HG03558 (cell line): ENCODE results near the gene KIAA0513.

Source experiments
- ATAC-seq: cut with Tn5 transposase; IDR thresholded peaks from one replicate; pipeline ENCODE4 v1.9.1; 2021; ENCODE audit warnings: moderate number of reproducible peaks; ENCODE audit not compliant: unreplicated experiment; ENCODE audit errors: extremely low read depth

KIAA0513 gene

DNA sequence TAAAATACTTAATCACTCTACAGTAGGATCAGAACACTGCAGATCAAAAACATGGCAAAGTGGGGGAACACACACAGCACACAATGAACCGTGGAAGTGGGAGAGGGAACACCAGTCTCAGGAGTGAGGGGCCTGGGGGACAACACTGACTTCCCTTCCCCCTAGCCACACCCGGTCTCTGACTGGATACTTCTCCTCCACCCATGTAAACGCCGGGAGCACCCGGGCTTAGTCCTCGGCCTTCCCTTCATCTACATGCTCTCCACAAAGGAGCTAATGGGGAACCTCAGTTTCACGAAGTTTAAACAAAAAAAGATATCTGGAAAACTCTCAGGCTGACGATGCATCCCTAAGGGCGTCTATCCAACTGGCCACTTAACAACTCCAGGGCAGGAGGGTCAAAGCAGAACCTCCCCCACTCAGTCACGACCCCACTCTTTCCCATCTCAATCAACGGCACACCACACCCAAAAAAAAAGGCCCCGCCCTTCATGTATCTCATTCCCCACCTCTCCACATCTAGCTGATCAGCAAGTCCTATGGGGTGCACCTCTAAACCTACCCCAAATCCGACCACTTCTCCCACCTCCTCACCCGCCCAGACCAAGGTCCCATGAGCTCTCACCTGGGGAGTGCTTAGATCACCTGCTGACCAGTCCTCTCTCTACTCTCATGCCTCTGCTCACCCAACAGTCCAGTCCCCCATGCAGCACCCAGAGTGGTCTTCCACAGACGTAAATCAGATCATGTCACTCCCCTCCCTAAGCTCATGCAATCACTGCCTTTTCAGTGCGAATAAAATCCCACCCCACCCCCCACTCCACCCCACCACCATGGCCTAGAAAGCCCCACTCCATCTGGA lies 23.6 kb upstream of the KIAA0513 start:
- no peak for ATAC-seq

DNA sequence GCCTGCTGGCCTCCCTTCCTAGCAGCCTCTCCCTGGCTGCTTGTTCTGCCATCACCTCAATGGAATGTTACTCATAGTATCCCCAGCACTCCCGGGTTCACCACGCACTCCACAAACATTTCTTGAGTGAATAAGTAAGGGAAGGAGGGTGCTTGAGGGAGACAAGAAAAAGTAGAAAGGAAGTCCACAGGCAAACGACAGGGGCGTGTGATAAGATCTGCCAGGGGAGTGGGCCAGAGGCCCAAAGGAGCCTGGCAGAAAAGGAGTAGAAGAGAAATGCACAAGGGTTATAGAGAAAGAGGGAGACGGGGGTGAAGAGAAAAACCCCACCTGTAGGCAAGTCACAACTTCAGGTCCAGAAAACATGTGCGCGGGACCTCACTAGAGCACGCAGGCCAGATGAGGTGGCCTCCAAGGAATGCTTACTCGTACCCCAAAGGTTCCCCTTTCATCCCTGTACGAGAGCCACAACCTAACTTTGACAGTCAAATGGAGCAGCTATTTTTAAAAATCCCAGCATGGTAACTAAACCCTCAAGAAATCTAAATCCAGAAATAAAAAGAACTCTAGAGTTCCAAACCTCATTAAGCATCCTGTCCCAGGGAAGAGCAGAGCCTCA lies 22.9 kb upstream of the KIAA0513 start:
- no peak for ATAC-seq

DNA sequence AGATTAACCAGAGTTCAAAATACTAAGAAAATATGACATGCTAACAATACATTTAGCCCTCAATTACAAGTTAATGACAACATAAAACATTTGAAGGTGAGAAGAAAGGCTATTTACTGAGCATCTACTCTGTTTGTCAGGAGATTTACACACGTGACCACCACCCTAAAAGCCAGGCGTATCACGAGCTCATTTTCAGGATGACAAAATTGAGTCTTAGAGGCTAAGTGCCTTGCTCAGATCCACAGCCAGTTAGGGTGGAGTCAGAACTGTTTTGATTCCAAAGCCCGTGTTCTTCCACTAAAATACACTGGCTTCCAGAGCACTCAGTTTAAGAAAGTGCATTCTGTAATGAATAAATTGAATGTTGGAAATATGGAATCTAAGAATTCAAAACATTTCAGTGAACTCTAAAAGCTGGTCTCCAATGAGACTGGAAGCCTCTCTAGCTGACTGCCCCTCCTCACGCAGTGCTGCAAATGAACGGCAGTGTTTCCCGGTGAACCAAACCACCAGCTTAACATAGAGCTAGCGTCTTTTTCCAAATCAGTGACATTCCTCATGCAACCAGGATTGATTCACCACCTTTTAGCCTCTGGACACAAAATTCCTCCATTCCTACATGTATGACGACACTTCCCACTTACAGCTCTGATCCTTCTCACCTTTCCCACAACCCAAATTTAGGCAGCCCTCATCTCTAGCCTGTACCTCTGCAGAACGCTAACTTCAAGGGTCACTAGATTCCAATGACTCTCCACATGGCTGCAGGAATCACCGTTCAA lies 22.1 kb upstream of the KIAA0513 start:
- ATAC-seq, result no peak

DNA sequence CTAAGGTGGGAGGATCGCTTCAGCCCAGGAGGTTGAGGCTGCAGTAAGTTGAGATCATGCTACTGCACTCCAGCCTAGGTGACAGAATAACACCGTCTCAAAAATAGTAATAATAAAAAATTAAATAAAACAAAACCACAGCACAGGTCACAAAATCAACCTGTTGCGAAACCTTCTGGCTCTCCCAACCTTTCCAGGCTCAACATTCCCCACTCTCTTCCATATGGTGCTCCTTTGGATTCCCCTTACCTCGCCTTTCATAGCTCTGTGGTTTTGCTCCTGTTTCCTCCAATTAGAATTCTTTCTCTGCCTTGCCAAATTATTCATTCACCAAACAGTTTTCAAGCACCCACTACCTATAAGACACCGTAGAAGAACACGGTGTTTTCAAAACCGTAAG lies 21.0 kb upstream of the KIAA0513 start:
- ATAC-seq, result no peak

DNA sequence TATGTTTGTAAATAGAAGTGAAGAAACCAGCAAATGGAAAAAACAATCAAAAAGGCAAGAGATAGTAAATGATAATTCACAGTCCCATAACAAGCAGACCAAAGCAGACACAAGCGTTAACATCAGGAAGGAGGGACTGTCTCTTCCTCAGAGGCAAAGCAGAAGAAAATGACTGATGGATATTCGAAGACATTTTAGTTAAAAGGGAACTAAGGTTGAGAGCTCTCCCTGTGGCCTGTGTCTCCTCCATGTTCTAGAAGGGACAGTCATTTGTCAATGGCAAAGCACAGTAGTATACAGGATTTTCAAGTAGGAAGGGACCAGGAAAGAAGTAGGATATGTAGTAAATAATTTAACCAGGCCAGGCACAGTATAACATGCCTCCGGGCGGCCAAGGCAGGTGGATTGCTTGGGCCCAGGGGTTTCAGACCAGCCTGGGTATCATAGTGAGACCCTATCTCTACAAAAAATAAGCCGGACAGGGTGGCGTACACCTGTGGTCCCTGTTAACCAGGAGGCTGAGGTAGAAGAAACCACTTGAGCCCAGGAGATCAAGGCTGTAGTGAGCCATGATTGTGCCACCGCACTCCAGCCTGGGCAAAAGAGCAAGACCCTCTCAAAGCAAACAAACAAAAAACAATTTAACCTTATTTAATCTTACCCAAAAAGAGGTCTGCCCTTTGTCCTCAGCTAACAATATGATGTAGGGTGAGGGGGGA lies 19.9 kb upstream of the KIAA0513 start:
- ATAC-seq, result no peak

DNA sequence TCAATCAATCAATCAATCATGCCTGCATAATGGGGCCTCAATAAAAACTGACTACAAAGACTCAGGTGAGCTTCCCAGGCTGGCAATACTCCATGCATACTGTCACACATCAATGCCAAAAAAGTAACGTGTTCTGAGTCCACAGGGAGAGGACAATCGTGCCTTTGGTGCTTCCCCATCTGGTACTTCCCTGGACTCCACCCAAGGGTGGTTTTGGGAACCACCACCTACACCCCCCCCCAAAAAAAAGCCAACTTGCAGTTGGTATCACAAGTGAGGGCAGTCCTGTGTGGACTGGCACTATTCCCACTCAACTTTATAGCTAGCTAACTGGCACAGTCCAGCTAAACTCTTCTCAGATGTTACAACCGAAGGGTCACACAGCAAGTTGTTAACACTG lies 19.3 kb upstream of the KIAA0513 start:
- no peak for ATAC-seq

DNA sequence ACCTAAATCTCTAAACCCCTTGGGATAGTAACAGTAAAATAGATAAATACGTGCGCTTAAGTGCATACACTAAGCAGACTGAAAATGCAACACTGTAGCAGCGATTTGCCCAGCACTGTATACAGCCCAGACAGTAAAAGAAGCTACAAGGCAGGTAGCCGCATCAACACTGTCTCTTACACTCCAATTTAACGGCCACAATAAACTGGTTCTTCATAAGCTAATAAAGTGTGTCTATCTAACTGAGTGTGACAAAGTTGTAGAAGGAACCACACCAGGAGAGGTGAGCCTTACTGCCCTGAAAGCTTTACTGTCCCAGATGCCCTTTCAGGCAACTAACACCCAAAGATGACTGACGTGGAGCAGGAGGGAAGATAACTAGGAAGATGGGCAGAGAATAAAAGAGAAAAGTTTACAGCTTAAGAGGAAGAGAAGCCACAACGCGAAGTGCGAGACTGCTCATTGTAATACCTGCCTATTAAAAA lies 17.1 kb upstream of the KIAA0513 start:
- ATAC-seq, result no peak

DNA sequence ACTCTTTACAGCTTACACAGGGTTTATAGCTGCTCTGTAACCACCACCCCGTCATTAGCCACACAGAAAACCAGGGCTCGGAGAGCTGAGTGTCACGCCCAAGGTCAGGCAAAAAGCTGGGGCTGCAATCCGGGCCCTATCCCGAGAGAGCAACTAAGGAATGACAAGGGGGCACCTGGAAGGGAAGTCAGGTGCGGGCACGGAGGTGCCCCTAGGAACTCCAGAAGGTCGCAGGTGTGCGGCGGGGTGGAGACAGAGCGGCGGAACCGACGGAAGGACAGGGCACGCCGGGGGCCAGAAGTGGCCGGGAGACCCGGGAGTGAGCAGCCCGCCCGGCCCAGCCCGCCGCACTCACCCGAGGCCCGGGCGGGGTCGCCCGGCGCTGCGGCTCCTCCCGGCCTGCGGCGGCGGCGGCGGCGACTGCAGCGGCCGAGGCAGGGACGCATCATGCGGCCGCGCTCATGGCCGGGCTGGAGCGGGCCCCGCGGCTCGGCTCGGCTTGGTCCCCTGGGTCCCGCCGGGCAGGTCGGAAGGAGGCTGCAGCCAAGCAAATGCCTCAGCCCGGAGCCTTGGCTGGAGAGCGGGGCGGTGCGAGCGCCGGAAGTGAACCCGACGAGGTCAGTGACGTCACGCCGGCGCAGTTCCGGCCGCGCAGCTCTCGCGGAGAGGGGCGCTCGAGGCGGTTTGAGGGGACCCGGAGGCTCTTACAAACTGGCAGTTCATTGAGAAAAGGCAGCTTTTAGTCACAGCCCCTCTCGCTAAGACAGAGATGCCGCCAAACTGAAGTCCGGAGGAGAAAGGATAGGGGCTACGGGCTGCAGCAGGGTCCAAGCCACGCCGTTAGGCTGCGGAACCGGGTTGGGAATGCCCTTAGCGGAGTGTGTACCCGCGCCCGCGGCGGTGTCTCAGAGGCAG lies 16.4 kb upstream of the KIAA0513 start, which contains the start of gene ZDHHC7:
TSS of gene ZDHHC7 (minus strand) at position 605 of the 915 bp plus-strand sequence. CDS start 20,917 bp downstream, outside the sequence.
- ATAC-seq, result peak; percentile 77

DNA sequence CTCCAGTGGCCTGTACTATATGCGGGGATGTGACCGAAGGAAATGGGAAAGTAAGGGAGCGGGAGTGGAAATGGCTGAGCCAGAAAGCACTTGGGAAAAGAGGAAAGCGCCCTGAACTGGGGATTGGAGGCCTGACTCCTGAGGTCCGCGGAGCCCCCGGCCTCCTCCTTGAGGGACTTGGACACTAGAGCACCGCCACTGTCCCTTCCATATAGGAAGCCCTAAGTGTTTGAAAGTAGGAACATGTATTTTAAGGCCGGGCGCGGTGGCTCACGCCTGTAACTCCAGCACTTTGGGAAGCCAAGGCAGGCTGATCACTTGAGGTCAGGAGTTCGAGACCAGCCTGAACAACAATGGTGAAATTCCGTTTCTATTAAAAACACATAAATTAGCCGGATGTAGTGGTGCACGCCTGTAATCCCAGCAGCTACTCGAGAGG lies 15.7 kb upstream of the KIAA0513 start:
- no peak for ATAC-seq

DNA sequence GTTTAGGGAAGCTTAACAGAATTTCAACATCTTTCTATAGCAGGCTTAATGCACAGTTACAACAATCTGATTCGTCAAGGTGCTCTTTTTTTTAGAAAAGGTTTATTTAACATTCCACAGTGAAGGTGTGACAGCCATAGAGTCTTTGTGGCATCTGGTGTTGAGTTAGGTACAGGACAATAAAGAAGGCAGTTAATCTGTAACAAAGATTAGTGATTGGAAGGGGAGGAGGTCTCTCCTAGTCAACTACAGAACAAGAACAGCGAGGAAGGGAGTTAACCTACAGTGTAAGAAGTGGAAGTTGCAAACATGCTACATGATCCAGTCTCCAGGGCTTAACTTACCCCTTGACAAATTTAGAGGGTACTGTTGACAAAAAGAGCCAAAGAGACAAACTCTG lies 13.3 kb upstream of the KIAA0513 start:
- no peak for ATAC-seq

DNA sequence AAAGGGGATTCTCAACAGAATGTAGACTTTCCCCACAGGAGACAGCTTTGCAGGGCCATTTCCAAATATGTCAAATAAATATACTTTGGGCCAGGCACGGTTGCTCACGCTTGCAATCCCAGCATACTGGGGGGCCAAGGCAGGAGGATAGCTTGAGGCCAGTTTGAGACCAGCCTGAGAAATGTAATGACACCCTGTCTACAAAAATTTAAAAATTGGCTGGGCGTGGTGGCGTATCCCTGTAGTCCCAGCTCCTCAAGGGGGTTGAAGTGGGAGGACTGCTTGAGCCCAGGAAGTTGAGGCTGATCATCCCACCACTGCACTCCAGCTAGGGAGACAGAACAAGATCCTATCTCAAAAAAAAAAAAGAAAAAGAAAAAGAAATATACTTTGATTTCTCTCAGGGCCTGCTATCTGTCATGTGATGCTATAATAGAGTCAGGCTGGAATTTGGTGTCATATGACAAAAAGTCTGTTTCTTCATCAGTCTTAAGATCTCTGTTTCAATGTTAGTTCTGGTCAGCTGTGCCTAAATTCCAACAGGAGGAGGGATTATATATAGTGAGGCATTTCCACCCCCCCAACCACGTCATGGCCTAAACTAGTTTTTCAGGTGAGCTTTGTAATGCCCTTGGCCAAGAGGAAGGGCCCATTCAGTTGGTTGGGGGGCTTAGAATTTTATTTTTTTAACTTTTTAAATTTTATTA lies 12.0 kb upstream of the KIAA0513 start:
- no peak for ATAC-seq

DNA sequence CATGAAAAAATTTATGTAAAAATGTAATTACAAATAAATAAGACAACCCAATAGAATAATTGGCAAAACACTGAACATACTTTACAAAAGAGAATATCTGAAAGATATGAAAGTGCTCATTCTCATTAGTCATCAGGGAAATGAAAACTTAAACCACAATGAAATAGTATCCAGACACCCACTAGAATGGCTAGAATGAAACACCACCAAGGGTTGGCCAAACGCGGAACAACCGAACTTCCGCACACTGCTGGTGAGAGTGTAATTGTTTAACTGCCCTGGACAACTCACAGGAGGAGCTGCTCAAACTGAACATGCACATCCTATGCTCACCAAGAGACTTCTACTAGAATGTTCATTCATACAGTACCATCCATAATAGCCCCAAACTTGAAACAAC lies 10.4 kb upstream of the KIAA0513 start:
- no peak for ATAC-seq

DNA sequence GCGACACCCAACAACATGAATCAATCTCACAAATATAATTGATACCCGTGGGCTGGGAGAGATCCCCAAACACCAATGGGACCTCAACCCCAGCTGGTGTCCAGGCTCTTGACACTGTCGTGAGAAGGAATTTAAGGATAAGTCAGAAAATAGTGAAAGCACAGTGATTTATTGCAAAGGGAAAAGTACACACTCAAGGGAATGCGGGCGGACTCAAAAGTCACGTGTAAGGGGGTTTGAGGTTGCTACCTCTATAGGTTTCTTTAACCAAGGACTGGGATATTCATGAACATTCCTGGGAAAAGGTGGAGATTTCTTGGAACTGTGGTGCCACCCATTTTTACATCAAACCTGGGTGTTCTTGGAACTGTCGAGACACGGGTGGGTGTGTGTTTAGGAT lies 10.0 kb upstream of the KIAA0513 start:
- ATAC-seq, result no peak

DNA sequence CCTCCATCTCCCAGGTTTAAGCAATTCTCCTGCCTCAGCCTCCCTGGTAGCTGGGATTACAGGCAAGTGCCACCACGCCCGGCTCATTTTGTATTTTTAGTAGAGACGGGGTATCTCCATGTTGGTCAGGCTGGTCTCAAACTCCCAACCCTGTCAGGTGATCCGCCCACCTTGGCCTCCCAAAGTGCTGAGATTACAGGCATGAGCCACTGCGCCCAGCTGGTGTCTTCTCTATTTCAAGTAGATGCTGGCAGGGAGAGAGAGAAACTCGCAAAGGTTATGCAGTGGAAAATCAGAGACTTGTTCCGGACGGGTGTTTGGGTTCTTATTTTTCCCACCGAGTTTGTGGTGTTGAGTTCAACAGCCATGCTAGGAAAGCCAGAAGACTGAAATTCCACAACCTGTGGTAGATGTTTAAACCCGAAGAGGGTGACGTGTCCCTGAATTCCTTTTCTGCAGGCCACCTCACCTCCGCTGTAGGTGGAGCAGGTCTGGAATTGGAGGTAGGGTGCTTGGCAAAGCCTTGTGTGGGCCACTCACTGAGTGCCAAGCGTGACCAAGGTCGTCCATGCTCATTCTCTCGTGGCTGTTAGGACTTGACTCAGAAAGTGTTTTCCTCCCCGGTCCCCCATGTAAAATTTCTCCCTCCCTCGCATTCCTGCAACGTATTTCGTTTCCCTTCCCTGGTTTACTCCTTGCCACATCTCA lies 8.9 kb upstream of the KIAA0513 start:
- no peak for ATAC-seq

DNA sequence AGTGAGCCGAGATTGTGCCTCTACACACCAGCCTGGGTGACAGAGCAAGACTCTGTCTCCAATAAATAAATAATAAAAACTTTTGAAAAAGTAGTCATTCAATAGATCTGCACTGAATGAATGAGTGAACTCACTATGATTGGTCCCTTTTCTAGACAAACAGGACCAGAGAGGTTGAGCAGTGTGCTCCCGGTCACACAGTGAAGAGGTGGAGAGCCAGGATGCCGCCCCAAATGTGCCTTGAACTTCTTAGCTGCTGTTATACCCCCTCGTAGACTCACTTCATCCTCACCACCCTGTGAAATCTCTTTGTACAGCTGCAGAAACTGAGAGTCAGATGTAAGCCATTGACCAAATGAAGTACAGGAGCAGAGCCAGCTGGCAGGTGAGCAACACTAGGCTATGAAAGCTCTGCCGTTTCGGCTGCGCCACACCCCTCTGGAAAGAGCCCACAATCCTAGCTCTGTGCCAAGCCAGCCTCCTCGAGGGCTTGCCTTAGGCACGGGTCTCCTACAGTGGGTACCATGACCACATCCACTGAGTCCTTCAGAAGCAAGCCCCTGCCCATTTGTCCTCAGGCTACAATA lies 7.8 kb upstream of the KIAA0513 start:
- no peak for ATAC-seq

DNA sequence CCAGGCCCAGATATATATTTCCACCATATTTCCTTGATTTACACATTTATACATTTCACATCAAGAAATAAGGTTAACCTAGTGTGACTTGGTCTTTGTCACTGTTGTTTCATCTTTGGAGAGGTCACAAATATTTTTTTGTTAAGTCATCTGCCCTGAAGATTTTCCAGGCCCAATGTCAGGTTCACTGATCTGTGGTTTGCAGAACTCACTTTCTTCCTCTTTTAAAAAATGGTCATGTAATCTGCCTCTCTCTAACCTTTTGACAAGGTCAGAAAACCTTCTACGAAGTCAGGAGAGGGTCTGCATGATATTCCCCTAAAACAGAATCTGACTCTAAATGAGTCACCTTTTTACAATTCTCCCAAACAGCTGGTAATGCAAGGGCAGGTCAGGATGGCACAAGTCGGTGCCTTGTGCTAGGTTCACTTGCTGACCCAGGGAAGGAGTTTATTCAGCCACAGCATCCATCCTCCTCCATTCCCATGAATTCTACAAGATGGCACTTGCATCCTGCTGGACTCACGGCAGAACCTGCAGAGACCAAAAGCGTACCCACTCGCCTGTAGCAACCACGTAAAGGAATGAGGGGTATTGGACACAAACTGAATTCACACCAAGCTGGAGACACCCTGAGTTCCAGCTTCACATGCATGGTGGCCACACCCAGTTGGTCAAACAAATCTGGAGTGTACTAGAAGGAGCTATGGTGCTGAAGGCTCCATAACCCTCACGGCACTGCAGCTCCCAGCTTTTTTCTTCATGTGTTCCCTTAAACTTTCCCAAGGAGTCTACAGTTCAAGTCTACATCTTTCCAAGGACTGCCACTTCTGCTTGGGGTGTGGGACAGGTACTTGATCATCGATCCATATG lies 1.6 kb upstream of the KIAA0513 start:
- no peak for ATAC-seq

DNA sequence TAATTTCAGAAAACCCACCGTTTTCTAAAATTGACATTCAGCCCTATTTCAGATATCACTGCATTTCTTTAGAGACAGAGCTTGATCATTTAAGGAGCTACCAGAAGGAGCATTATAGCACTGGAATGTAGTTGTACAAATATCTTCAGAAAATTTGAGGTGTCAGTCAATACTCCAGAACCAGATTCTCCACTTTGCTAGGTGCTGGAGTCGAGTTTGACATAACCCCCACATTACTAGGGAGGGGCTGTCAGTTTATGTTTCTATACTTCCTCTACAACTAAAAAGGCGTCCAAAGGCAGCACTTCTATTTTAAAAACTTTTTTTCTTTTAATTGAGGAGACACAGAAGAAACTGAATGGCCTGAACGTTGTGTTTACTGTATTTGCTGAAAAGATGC lies 892 bp upstream of the KIAA0513 start:
- ATAC-seq, result no peak
